Body of pancreas (tissue), 4 donors: ENCODE measurements around the gene DGKI. TPM values are rescaled to one million over a fixed set of nuclear protein-coding genes. Genes with fewer than 3 reads are reported as not detected.

Experiments
- ATAC-seq: fragments of 150-250 bp; one replicate; pipeline ENCODE4 v1.9.1; 2016
- DNase-seq, 4 donors: peaks; one replicate each; pipeline ENCODE4 v3.0.0-alpha.2; 2019
- H3K27ac ChIP-seq, 4 donors: fragments of 200-600 bp; sonication (generic); 1 replicate in 3 of 4; 2 replicates in 1 of 4; pipeline versions ENCODE4 v1.5.1 to v1.6.1; 2016 to 2019; ENCODE audit warnings: mild to moderate bottlenecking in 1 of 4, mixed read lengths in 1 of 4, moderate library complexity in 1 of 4
- H3K27me3 ChIP-seq, 2 donors: fragments of 200-600 bp; sonication (generic); one replicate each; pipeline ENCODE4 v1.6.0; 2016; ENCODE audit warnings: mild to moderate bottlenecking in 1 of 2
- H3K36me3 ChIP-seq, 2 donors: fragments of 200-600 bp; sonication (generic); replicated peaks in 1 of 2; 2 replicates each; pipeline ENCODE4 v1.5.1; 2016; ENCODE audit warnings: low read depth in 2 of 2; ENCODE audit not compliant: insufficient read depth in 1 of 2
- H3K4me1 ChIP-seq: fragments of 200-600 bp; sonication (generic); one replicate; pipeline ENCODE4 v1.6.0; 2016
- H3K4me3 ChIP-seq, 2 donors: fragments of 200-600 bp; sonication (generic); 1 replicate in 1 of 2; 2 replicates in 1 of 2; pipeline ENCODE4 v1.5.1; 2016 to 2019
- H3K9me3 ChIP-seq, 3 donors: fragments of 200-600 bp; sonication (generic); 1 replicate in 2 of 3; 2 replicates in 1 of 3; pipeline ENCODE4 v1.5.1; 2016
- CTCF ChIP-seq, 7 experiments: fragments of 450-650 bp in 4 of 7; fragments of 200-600 bp in 3 of 7; sonication (generic) in 3 of 7; IDR thresholded peaks; one replicate each; pipeline ENCODE4 v1.5.1; 2016 to 2019; ENCODE audit warnings: antibody characterized with exemption in 7 of 7
- POLR2A ChIP-seq, 3 donors: fragments of 450-650 bp; IDR thresholded peaks; one replicate each; pipeline ENCODE4 v1.6.1; 2016; ENCODE audit warnings: antibody characterized with exemption in 3 of 3, mild to moderate bottlenecking in 2 of 3
- WGBS, 2 donors: methylation state at CpG; one replicate each; pipeline ENCODE4 v1.1.5; 2017; 5-methylcytosine and 5-hydroxymethylcytosine counted together
- intact Hi-C: fragments of 100-400 bp; cut with DNase I; formaldehyde crosslinking; loops from one replicate; pipeline ENCODE4 v1.15.1; 2023
- total RNA-seq, 2 donors: library from RNA; depleted of rRNA; stranded (reverse); fragments of >200 nt; gene quantifications; one replicate each; pipeline ENCODE4 v1.1.0, GENCODE V29; 2016

The DGKI gene
- total RNA-seq, 2 donors from 2014 or later: 2.6 TPM; not detected in 1

DNA sequence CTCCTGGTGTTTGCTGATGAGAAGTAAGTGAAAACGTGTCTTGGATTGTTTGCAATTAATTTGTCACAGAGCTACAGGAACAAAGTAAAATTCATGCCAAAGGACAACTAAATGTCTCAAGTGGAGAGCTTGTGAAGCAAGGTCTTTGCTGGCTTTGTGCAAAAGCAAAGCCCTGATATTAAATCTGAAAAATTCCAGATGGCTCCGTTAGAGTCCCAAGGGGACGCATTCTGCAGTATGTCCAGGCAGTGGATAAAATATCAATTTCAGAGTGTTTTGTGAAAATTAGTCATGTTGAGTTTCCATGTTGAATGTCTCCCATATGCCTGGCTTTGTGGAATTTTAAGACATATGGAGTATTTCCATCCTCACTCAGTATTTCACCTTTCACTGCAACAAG is 400.7 kb downstream of the DGKI start:
- H3K9me3 ChIP-seq: no peaks in the 10 kb centered on the region
- ATAC-seq (no peak), DNase-seq (peak in 1 of 4 donors; percentile 13)
- no peaks in the 10 kb centered on the region for H3K27me3 ChIP-seq
- H3K27ac ChIP-seq: no peak overlapping the region
- no peak overlapping the region for H3K4me3 ChIP-seq
- WGBS, 2 donors: 60 to 63% methylated on average over 3 of the region's 3 CpGs
- H3K4me1 ChIP-seq: no peaks in the 10 kb centered on the region
- TF ChIP-seq CTCF (IDR thresholded peaks at IDR 0.05) (no peak), POLR2A (IDR thresholded peaks at IDR 0.05) (no peak)
- H3K36me3 ChIP-seq: no peaks in the 10 kb centered on the region
- intact Hi-C loops: no loop called here

GRCh38 chr7:137445268-137445667 is 401.5 kb downstream of the DGKI start:
- H3K27me3 ChIP-seq: no peaks in the 10 kb centered on the region
- no peak for TF ChIP-seq POLR2A (IDR thresholded peaks at IDR 0.05)
- no peak for TF ChIP-seq CTCF (IDR thresholded peaks at IDR 0.05)
- no peaks in the 10 kb centered on the region for H3K4me1 ChIP-seq
- no peak overlapping the region for H3K4me3 ChIP-seq
- DNase-seq (no peak), ATAC-seq (no peak)
- H3K9me3 ChIP-seq: no peaks in the 10 kb centered on the region
- no peak overlapping the region for H3K27ac ChIP-seq
- WGBS, 2 donors: 79 to 81% methylated on average over 1 of the region's 1 CpG
- intact Hi-C loops: no loop called here
- H3K36me3 ChIP-seq: no peaks in the 10 kb centered on the region

DNA sequence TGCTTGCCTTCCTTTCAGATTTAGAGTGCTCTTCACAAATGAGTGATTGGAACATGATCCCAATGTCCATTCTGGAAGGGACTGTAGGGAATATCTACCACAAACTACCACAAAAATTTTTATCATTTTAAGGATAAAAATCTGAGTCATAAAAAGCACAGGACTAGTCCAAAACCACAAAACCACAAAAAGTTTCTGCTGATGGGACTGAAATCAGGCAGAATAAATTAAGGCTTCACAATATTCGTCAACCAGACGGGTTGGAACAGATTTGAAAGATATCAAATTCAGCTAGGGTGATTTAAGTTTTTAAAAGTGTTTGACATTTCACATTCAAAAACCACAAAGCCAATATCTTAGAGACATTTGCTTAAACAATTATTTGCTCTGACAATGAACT is 403.2 kb downstream of the DGKI start:
- Histone ChIP-seq H3K9me3 (no peaks in the 10 kb centered on the region), H3K27me3 (no peaks in the 10 kb centered on the region)
- 55% methylated on average over 2 of the region's 2 CpGs for WGBS, 2 donors

GRCh38 chr7:137441451-137441850 is 405.3 kb downstream of the DGKI start:
- Histone ChIP-seq H3K4me1 (no peaks in the 10 kb centered on the region), H3K9me3 (no peaks in the 10 kb centered on the region), H3K4me3 (no peak overlapping the region), H3K36me3 (no peaks in the 10 kb centered on the region), H3K27me3 (no peaks in the 10 kb centered on the region), H3K27ac (no peak overlapping the region)
- 53 to 55% methylated on average over 3 of the region's 3 CpGs for WGBS, 2 donors
- DNase-seq (no peak), ATAC-seq (peak; percentile 27)
- intact Hi-C loops: no loop called here
- TF ChIP-seq POLR2A (IDR thresholded peaks at IDR 0.05): no peak
- TF ChIP-seq CTCF (IDR thresholded peaks at IDR 0.05): no peak

More for the DNA sequence above, 403.2 kb downstream of the DGKI start:
- no peak for TF ChIP-seq POLR2A (IDR thresholded peaks at IDR 0.05)
- no peak overlapping the region for H3K27ac ChIP-seq
- no peaks in the 10 kb centered on the region for H3K4me1 ChIP-seq
- no peak for DNase-seq
- H3K36me3 ChIP-seq: no peaks in the 10 kb centered on the region
- no peak for ATAC-seq
- H3K4me3 ChIP-seq: no peak overlapping the region
- intact Hi-C loops: no loop called here

DNA sequence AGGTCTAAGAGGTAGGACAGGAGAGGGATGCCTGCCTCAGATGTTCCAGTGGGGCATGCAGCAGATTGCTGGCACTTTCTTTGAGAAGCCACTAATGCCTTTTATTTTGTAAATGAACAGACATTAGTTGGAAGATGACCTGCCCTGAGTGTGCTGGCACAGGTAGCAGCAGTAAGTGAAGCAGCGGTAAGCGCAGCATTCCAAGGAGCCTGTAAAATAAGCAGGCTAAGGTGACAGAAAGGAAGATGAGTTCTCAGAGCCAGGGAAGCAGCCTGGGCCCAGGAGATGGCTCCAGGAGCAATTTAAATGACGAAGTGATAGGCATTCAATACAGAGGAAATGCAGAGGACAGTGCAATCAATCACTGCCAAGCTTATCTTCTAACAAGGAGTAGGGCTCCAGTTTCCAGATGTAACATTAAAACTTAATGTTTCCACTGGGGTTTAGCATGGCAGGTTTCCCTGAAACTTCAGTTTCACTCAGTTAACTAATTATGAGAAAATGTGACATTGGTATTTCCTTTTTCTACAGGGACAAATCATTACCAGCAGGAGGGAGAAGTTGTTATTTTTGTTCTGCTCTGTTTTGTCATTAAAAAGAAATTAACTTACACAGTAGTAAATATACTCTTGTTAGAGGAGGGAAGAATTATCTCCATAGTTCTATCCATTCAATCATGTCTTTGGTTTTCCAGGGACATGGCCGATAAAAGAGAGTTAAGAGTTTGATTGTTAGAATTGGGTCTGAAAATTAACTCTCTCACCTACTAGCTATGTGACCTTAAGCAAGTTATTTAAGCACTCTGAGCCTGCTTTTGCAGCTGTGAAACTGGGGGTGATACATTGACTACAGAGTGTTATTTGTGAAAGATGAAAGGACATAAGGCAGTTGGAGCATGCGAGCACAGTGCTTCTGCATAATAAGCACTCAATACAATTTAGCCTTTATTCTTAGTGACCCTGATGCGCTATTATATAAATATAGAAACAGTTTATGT is 406.6 kb downstream of the DGKI start:
- DNase-seq (no peak), ATAC-seq (no peak)
- Histone ChIP-seq H3K36me3 (no peaks in the 10 kb centered on the region), H3K4me1 (no peaks in the 10 kb centered on the region), H3K4me3 (no peak overlapping the region), H3K27me3 (no peaks in the 10 kb centered on the region), H3K27ac (no peak overlapping the region), H3K9me3 (no peaks in the 10 kb centered on the region)
- intact Hi-C loops: no loop called here
- TF ChIP-seq CTCF (IDR thresholded peaks at IDR 0.05) (no peak), POLR2A (IDR thresholded peaks at IDR 0.05) (no peak)
- 48 to 61% methylated on average over 6 of the region's 6 CpGs for WGBS, 2 donors
